ENCODE measurements around the gene TSPAN9. TPM values are rescaled to one million over a fixed set of nuclear protein-coding genes. Genes with fewer than 3 reads are reported as not detected.

The TSPAN9 gene
- polyA plus RNA-seq, 1 donor = 24.9 TPM

- Histone ChIP-seq H3K36me3 (ENCODE audit: control insufficient read depth, insufficient read depth, low read length) (no peaks in the 10 kb centered on the region), H3K27ac (ENCODE audit: low read length) (no peak overlapping the region), H3K9me3 (ENCODE audit: control insufficient read depth, low read depth, low read length) (no peaks in the 10 kb centered on the region), H3K4me3 (ENCODE audit: low read length) (no peak overlapping the region), H3K4me1 (ENCODE audit: control insufficient read depth, insufficient read depth, low read length) (peaks cover 5% of the 10 kb centered on the region), H3K27me3 (ENCODE audit: control insufficient read depth, insufficient read depth, low read length) (no peaks in the 10 kb centered on the region)
- no peak for DNase-seq
- no CpG with 5 or more reads among the region's 21 CpGs for WGBS (ENCODE audit: insufficient coverage, low lambda C conversion rate)
These were observed 55.6 kb downstream of the TSPAN9 start for GRCh38 chr12:3132636-3133404.

GRCh38 chr12:3133405-3133783 lies 56.2 kb downstream of the TSPAN9 start:
- H3K4me3 ChIP-seq (ENCODE audit: low read length) = no peak overlapping the region
- no peak for DNase-seq
- no peaks in the 10 kb centered on the region for H3K9me3 ChIP-seq (ENCODE audit: control insufficient read depth, low read depth, low read length)
- H3K4me1 ChIP-seq (ENCODE audit: control insufficient read depth, insufficient read depth, low read length) = peaks cover 7% of the 10 kb centered on the region
- no peaks in the 10 kb centered on the region for H3K27me3 ChIP-seq (ENCODE audit: control insufficient read depth, insufficient read depth, low read length)
- H3K27ac ChIP-seq (ENCODE audit: low read length) = no peak overlapping the region
- H3K36me3 ChIP-seq (ENCODE audit: control insufficient read depth, insufficient read depth, low read length) = no peaks in the 10 kb centered on the region

- Histone ChIP-seq H3K4me3 (ENCODE audit: low read length) (no peak overlapping the region), H3K4me1 (ENCODE audit: control insufficient read depth, insufficient read depth, low read length) (peaks cover 7% of the 10 kb centered on the region), H3K9me3 (ENCODE audit: control insufficient read depth, low read depth, low read length) (no peaks in the 10 kb centered on the region), H3K27me3 (ENCODE audit: control insufficient read depth, insufficient read depth, low read length) (no peaks in the 10 kb centered on the region), H3K27ac (ENCODE audit: low read length) (no peak overlapping the region), H3K36me3 (ENCODE audit: control insufficient read depth, insufficient read depth, low read length) (no peaks in the 10 kb centered on the region)
- WGBS (ENCODE audit: insufficient coverage, low lambda C conversion rate) = 100% methylated on average over 2 of the region's 6 CpGs
- no peak for DNase-seq
These were observed 56.9 kb downstream of the TSPAN9 start for GRCh38 chr12:3134126-3134525.

GRCh38 chr12:3134526-3135135 lies 57.5 kb downstream of the TSPAN9 start:
- no peak overlapping the region for H3K4me3 ChIP-seq (ENCODE audit: low read length)
- H3K27ac ChIP-seq (ENCODE audit: low read length) = no peak overlapping the region
- H3K27me3 ChIP-seq (ENCODE audit: control insufficient read depth, insufficient read depth, low read length) = no peaks in the 10 kb centered on the region
- no peaks in the 10 kb centered on the region for H3K9me3 ChIP-seq (ENCODE audit: control insufficient read depth, low read depth, low read length)
- H3K4me1 ChIP-seq (ENCODE audit: control insufficient read depth, insufficient read depth, low read length) = peaks cover 7% of the 10 kb centered on the region
- DNase-seq = no peak
- 100% methylated on average over 1 of the region's 13 CpGs for WGBS (ENCODE audit: insufficient coverage, low lambda C conversion rate)
- no peaks in the 10 kb centered on the region for H3K36me3 ChIP-seq (ENCODE audit: control insufficient read depth, insufficient read depth, low read length)

- no peak overlapping the region for H3K4me3 ChIP-seq (ENCODE audit: low read length)
- no peaks in the 10 kb centered on the region for H3K36me3 ChIP-seq (ENCODE audit: control insufficient read depth, insufficient read depth, low read length)
- peaks cover 7% of the 10 kb centered on the region for H3K4me1 ChIP-seq (ENCODE audit: control insufficient read depth, insufficient read depth, low read length)
- no peak overlapping the region for H3K27ac ChIP-seq (ENCODE audit: low read length)
- H3K27me3 ChIP-seq (ENCODE audit: control insufficient read depth, insufficient read depth, low read length) = no peaks in the 10 kb centered on the region
- no peaks in the 10 kb centered on the region for H3K9me3 ChIP-seq (ENCODE audit: control insufficient read depth, low read depth, low read length)
- 100% methylated on average over 1 of the region's 19 CpGs for WGBS (ENCODE audit: insufficient coverage, low lambda C conversion rate)
- DNase-seq = peak; percentile 48 to 56
These were observed 58.6 kb downstream of the TSPAN9 start for GRCh38 chr12:3135522-3136461.

- H3K4me1 ChIP-seq (ENCODE audit: control insufficient read depth, insufficient read depth, low read length) = peaks cover 7% of the 10 kb centered on the region
- no peak overlapping the region for H3K27ac ChIP-seq (ENCODE audit: low read length)
- H3K9me3 ChIP-seq (ENCODE audit: control insufficient read depth, low read depth, low read length) = no peaks in the 10 kb centered on the region
- no peaks in the 10 kb centered on the region for H3K27me3 ChIP-seq (ENCODE audit: control insufficient read depth, insufficient read depth, low read length)
- no peak for DNase-seq
- no peak overlapping the region for H3K4me3 ChIP-seq (ENCODE audit: low read length)
- no CpG with 5 or more reads among the region's 12 CpGs for WGBS (ENCODE audit: insufficient coverage, low lambda C conversion rate)
- H3K36me3 ChIP-seq (ENCODE audit: control insufficient read depth, insufficient read depth, low read length) = no peaks in the 10 kb centered on the region
These were observed 59.6 kb downstream of the TSPAN9 start for GRCh38 chr12:3136641-3137267.

GRCh38 chr12:3137268-3137781 lies 60.1 kb downstream of the TSPAN9 start:
- no CpG with 5 or more reads among the region's 8 CpGs for WGBS (ENCODE audit: insufficient coverage, low lambda C conversion rate)
- Histone ChIP-seq H3K4me3 (ENCODE audit: low read length) (no peak overlapping the region), H3K9me3 (ENCODE audit: control insufficient read depth, low read depth, low read length) (no peaks in the 10 kb centered on the region), H3K4me1 (ENCODE audit: control insufficient read depth, insufficient read depth, low read length) (peaks cover 7% of the 10 kb centered on the region), H3K27me3 (ENCODE audit: control insufficient read depth, insufficient read depth, low read length) (no peaks in the 10 kb centered on the region), H3K36me3 (ENCODE audit: control insufficient read depth, insufficient read depth, low read length) (no peaks in the 10 kb centered on the region), H3K27ac (ENCODE audit: low read length) (no peak overlapping the region)
- DNase-seq = peak; percentile 31 to 37

- DNase-seq = no peak
- no peaks in the 10 kb centered on the region for H3K27me3 ChIP-seq (ENCODE audit: control insufficient read depth, insufficient read depth, low read length)
- WGBS (ENCODE audit: insufficient coverage, low lambda C conversion rate) = 20% methylated on average over 1 of the region's 17 CpGs
These were observed 60.8 kb downstream of the TSPAN9 start for GRCh38 chr12:3137814-3138445.

GRCh38 chr12:3138941-3139511 lies 61.8 kb downstream of the TSPAN9 start:
- Histone ChIP-seq H3K9me3 (ENCODE audit: control insufficient read depth, low read depth, low read length) (no peaks in the 10 kb centered on the region), H3K27me3 (ENCODE audit: control insufficient read depth, insufficient read depth, low read length) (no peaks in the 10 kb centered on the region), H3K4me3 (ENCODE audit: low read length) (no peak overlapping the region), H3K36me3 (ENCODE audit: control insufficient read depth, insufficient read depth, low read length) (no peaks in the 10 kb centered on the region), H3K4me1 (ENCODE audit: control insufficient read depth, insufficient read depth, low read length) (peaks cover 7% of the 10 kb centered on the region), H3K27ac (ENCODE audit: low read length) (no peak overlapping the region)
- DNase-seq = no peak
- WGBS (ENCODE audit: insufficient coverage, low lambda C conversion rate) = no CpG with 5 or more reads among the region's 11 CpGs

More at GRCh38 chr12:3137814-3138445, 60.8 kb downstream of the TSPAN9 start:
- Histone ChIP-seq H3K4me3 (ENCODE audit: low read length) (no peak overlapping the region), H3K4me1 (ENCODE audit: control insufficient read depth, insufficient read depth, low read length) (peaks cover 7% of the 10 kb centered on the region), H3K27ac (ENCODE audit: low read length) (no peak overlapping the region), H3K9me3 (ENCODE audit: control insufficient read depth, low read depth, low read length) (no peaks in the 10 kb centered on the region), H3K36me3 (ENCODE audit: control insufficient read depth, insufficient read depth, low read length) (no peaks in the 10 kb centered on the region)

All from large intestine (tissue), 3 donors.